Choroid plexus epithelial cell (primary cell): ENCODE data around the gene SAMM50.

Source experiments
- DNase-seq: peaks from one replicate; pipeline ENCODE4 v3.0.0-alpha.2; 2010; ENCODE audit warnings: low read depth
- H3K4me3 ChIP-seq: 2 replicates; pipeline ENCODE4 v1.5.1; 2011; ENCODE audit warnings: low read depth, mild to moderate bottlenecking, control low read depth, low read length, moderate library complexity
- CTCF ChIP-seq: conservative IDR thresholded peaks from 2 replicates; pipeline ENCODE4 v1.5.1; 2011; ENCODE audit warnings: low read depth, mild to moderate bottlenecking, control low read depth, inconsistent platforms, low read length, moderate library complexity

The SAMM50 gene

DNA sequence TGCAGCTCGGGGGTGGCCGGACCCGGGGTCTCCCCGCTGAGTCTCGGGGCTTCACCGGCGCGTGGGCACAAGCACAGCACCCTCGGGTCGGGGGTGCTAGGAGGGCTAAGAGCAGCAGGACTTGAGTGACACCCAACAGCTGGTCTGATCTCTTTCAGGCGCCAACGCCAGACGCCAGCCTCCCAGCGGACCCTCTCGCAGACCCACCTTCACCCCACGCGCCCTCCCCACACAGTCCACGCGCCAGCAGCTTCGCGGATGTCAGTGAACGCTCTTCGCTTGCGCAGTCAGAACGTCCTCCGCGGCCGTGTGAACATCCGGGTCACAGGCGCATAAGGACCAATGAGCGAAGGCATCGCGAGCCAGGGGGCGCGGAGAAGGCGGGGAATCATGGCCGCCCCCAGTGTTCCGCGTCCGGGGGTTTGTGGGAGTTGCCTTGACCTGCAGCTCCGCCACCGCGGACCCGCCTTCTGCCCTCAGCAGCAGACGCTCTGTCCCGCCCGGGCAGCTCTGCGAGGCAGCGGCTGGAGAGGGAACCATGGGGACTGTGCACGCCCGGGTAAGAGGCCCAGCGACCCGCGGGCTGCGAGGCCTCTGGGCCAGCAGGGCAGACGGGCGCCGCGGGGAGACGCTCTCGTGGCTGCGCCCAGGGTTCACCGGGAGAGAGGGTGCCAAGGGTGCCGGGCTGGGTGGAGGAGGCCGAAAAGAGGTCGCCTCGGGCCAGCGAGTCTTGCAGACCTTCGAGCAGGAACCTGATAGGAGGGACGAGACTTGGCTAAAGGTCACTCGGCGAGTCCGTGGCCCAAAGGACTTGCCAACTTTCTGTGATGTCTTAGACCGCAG lies at the start of gene SAMM50:
Gene SAMM50, plus strand, starts transcription at position 403 of the 843 bp plus-strand sequence. Its CDS starts 136 bp downstream, at position 539.
- TF ChIP-seq CTCF = no peak
- DNase-seq = peak; percentile 92
- peak within 1 kb of the TSS; percentile 95 for H3K4me3 ChIP-seq

- no peak overlapping the region for H3K4me3 ChIP-seq
- TF ChIP-seq CTCF = no peak
Observed at GRCh38 chr22:43905681-43906080, 49.6 kb upstream of the SAMM50 start.

GRCh38 chr22:43909708-43910107 lies 45.5 kb upstream of the SAMM50 start:
- no peak for DNase-seq
- H3K4me3 ChIP-seq = no peak overlapping the region
- no peak for TF ChIP-seq CTCF

More at GRCh38 chr22:43905681-43906080, 49.6 kb upstream of the SAMM50 start:
- DNase-seq = peak; percentile 23

- DNase-seq = no peak
- no peak for TF ChIP-seq CTCF
- no peak overlapping the region for H3K4me3 ChIP-seq
Observed at GRCh38 chr22:43910178-43910695, 45.0 kb upstream of the SAMM50 start.

GRCh38 chr22:43911351-43911750 lies 43.9 kb upstream of the SAMM50 start:
- H3K4me3 ChIP-seq = no peak overlapping the region
- DNase-seq = no peak
- TF ChIP-seq CTCF = no peak

GRCh38 chr22:43917521-43917920 lies 37.7 kb upstream of the SAMM50 start:
- no peak for DNase-seq
- no peak for TF ChIP-seq CTCF
- H3K4me3 ChIP-seq = no peak overlapping the region
